Heart right ventricle (tissue), 16 donors: ENCODE measurements around the gene TPD52L1. TPM values are rescaled to one million over a fixed set of nuclear protein-coding genes. Genes with fewer than 3 reads are reported as not detected.

Experiments used
- ATAC-seq, 8 donors: fragments of 200-7000 bp; cut with Tn5 transposase; one replicate each; pipeline ENCODE4 v1.9.1; 2020; ENCODE audit warnings: mild to moderate bottlenecking in 8 of 8, moderate library complexity in 8 of 8, moderate number of reproducible peaks in 1 of 8
- DNase-seq, 2 donors: peaks; one replicate each; pipeline ENCODE4 v3.0.0-alpha.2; 2020
- H3K27ac ChIP-seq, 10 donors: fragments of 200-600 bp; sonication (generic) in 2 of 10; one replicate each; pipeline versions ENCODE4 v1.5.0 to v1.8.0; 2020 to 2022; ENCODE audit warnings: mild to moderate bottlenecking in 3 of 10
- H3K27me3 ChIP-seq, 7 donors: fragments of 200-600 bp; one replicate each; pipeline ENCODE4 v1.8.0; 2021 to 2022; ENCODE audit warnings: mild to moderate bottlenecking in 2 of 7
- H3K36me3 ChIP-seq, 9 donors: fragments of 200-600 bp; sonication (generic) in 1 of 9; one replicate each; pipeline versions ENCODE4 v1.5.0 to v1.8.0; 2020 to 2022; ENCODE audit warnings: mild to moderate bottlenecking in 2 of 9
- H3K4me1 ChIP-seq, 9 donors: fragments of 200-600 bp; sonication (generic) in 1 of 9; one replicate each; pipeline versions ENCODE4 v1.5.0 to v1.8.0; 2020 to 2022; ENCODE audit warnings: mild to moderate bottlenecking in 4 of 9
- H3K4me3 ChIP-seq, 10 donors: fragments of 200-600 bp; sonication (generic) in 2 of 10; one replicate each; pipeline versions ENCODE4 v1.5.0 to v1.8.0; 2020 to 2022; ENCODE audit warnings: mild to moderate bottlenecking in 7 of 10, moderate library complexity in 2 of 10
- H3K9me3 ChIP-seq, 11 donors: fragments of 200-600 bp in 10 of 11; sonication (generic) in 2 of 11; one replicate each; pipeline versions ENCODE4 v1.5.0 to v1.8.0; 2013 to 2022; ENCODE audit warnings: mild to moderate bottlenecking in 2 of 11, control low read depth in 1 of 11, moderate library complexity in 1 of 11
- CTCF ChIP-seq, 9 donors: fragments of 200-600 bp; sonication (generic) in 2 of 9; IDR thresholded peaks; one replicate each; pipeline versions ENCODE4 v1.5.0 to v1.8.0; 2021 to 2022; ENCODE audit warnings: antibody characterized with exemption in 9 of 9, mild to moderate bottlenecking in 5 of 9, moderate library complexity in 1 of 9
- WGBS, 2 donors: extraction: QIAGEN DNeasy Blood & Tissue Kit; methylation state at CpG; one replicate each; pipeline ENCODE4 v1.1.7; 2013; ENCODE audit warnings: inconsistent platforms in 1 of 2; 5-methylcytosine and 5-hydroxymethylcytosine counted together
- intact Hi-C, 10 donors: fragments of 100-400 bp; cut with DNase I; formaldehyde crosslinking; loops; one replicate each; pipeline versions ENCODE4 v1.11.1 to v1.14.2; 2022
- long read RNA-seq, 3 donors: library from polyadenylated mRNA; unstranded; transcript quantifications; one replicate each; pipeline ENCODE4 v2.0.0, GENCODE V29; 2020 to 2021
- polyA plus RNA-seq, 2 donors: library from polyadenylated mRNA; stranded (reverse); fragments of 200-250 nt; gene quantifications; one replicate each; pipeline ENCODE4 v1.2.3, GENCODE V29; 2013
- total RNA-seq, 10 donors: library from RNA; stranded (reverse); fragmentation: NEBNext Ultra II Directional in 3 of 10; extraction: Animal tissue kit (Norgen Biotek cat#: 25700) in 3 of 10; gene quantifications; one replicate each; pipeline versions ENCODE4 v1.2.1 to v1.2.4, GENCODE V29; 2021 to 2023
- donor health status: Arrhythmogenic right ventricular cardiomyopathy.
- donor health status: ischemic (EF 13 %, LVEDD 7.1; RV severe dilation, severe dysfunction).
- donor health status: healthy with polysubstance abuse.
- donor health status: DM: no; HTN: yes; CAD: no.
- donor health status: DM: no; HTN: no; CAD: no.
- donor health status: ischemic (EF 25% LVEDD 6.9; RV normal size, moderate dysfunction).
- donor health status: ischemic (EF 25% LVEDD 5.7; RV mildly dilated, moderate dysfunction).
- donor health status: healthy.
- donor health status: DM: yes; HTN: yes; CAD: no.
- donor health status: Ischemic cardiomyopathy.
- donor health status: ischemic (EF 35%, LVEDD 5.7; RV mildly dilated, moderate dysfunction).
- donor health status: nonischemic (EF 11% LVEDD 7.7; RV severe dilation, severe dysfunction).
- donor health status: DM: yes; HTN: yes; CAD: no.
- donor health status: PGD.
- donor health status: ischemic (EF 29% LVEDD 5.4; RV normal size, mild dysfunction).
- donor health status: nonischemic (EF 23%, LVEDD 6.1; RV moderate dilation, normal function).

Gene TPD52L1, protein sequence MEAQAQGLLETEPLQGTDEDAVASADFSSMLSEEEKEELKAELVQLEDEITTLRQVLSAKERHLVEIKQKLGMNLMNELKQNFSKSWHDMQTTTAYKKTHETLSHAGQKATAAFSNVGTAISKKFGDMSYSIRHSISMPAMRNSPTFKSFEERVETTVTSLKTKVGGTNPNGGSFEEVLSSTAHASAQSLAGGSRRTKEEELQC
- total RNA-seq (10 to 100 TPM; 39.4 to 97.8 (median 59.8) TPM), polyA plus RNA-seq (10 to 100 TPM; 21.2 to 42.5 TPM)
- long read RNA-seq, donor 1, transcript TPD52L1-202 (5 exons, 2,147 nt) = minor isoform, 10 of 66 reads
- long read RNA-seq, donor 1, transcript TPD52L1-213 (7 exons, 2,356 nt) = minor isoform, 5 of 66 reads
- long read RNA-seq, donor 1, transcript TPD52L1-216 (1 exons, 2,486 nt) = minor isoform, 5 of 66 reads
- long read RNA-seq, donor 1, transcript TPD52L1-203 (6 exons, 1,308 nt) = major isoform, 28 of 66 reads
- long read RNA-seq, donor 1, partial matches to known transcripts = 3 of 66 reads
- long read RNA-seq, donor 1, other reads (novel, unspliced or antisense) = 11 of 66 reads
- long read RNA-seq, donor 2, transcript TPD52L1-203 (6 exons, 1,308 nt) = major isoform, 21 of 37 reads
- long read RNA-seq, donor 2, partial matches to known transcripts = 0 of 37 reads
- long read RNA-seq, donor 2, other reads (novel, unspliced or antisense) = 9 of 37 reads
- long read RNA-seq, donor 3, transcript TPD52L1-203 (6 exons, 1,308 nt) = major isoform, 34 of 72 reads
- long read RNA-seq, donor 3, transcript TPD52L1-205 (4 exons, 581 nt) = minor isoform, 7 of 72 reads
- long read RNA-seq, donor 3, partial matches to known transcripts = 1 of 72 reads
- long read RNA-seq, donor 3, other reads (novel, unspliced or antisense) = 20 of 72 reads

- DNase-seq (peak; percentile 81), ATAC-seq (peak; percentile 91 to 97 (median 94))
- peaks cover 0 to 39% (median 21%) of the 10 kb centered on the region in 9 donors for H3K4me1 ChIP-seq
- peak within 1 kb of the TSS; percentile 62 to 83 (median 74) for H3K4me3 ChIP-seq
- H3K9me3 ChIP-seq = no peaks in the 10 kb centered on the region
- no peaks in the 10 kb centered on the region for H3K36me3 ChIP-seq
- H3K27ac ChIP-seq = peak within 1 kb of the TSS; percentile 66 to 90 (median 80)
- peak; percentile 66 to 92 (median 85) for TF ChIP-seq CTCF (IDR thresholded peaks at IDR 0.05)
- intact Hi-C loops = loop anchor here in 9 of 10 donors (2.0 to 10.0 kb wide), 10 partner anchors 39 to 611 kb away; partner anchors contain the start of gene HDDC2 (in 7 of the 9)
- peaks cover 0 to 21% (median 0%) of the 10 kb centered on the region in 7 donors for H3K27me3 ChIP-seq
- WGBS, 2 donors = 1% methylated on average over 47 of the region's 47 CpGs
Measured at GRCh38 chr6:125153391-125154117, at the start of gene TPD52L1. Gene TPD52L1, plus strand, starts transcription at chr6:125153773. Its CDS starts 179 bp downstream, at chr6:125153952.

DNA sequence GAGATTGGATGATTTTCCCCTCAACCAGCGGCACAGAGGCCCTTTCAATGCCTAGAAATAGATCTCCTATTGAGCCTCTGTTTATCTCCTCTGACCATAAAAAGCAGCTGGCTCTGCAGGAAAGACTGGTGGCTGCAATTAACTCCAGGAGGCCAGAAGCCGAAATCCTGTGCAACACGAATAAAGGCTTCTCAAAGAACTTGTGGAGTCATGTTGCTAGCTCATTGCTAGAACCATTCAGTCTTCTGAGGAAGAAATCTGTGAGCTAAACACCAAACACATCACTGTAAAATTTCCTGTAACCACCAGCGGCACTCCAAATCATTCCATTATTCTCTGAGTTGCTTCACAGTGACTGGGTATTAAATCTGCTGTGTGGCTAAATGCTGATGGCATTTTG, 49.1 kb upstream of the TPD52L1 start:
- H3K36me3 ChIP-seq = no peaks in the 10 kb centered on the region
- H3K27me3 ChIP-seq = no peaks in the 10 kb centered on the region
- intact Hi-C loops = loop anchor here in 5 of 10 donors (5.0 to 10.0 kb wide), 4 partner anchors 92 to 150 kb away; partner anchors contain the start of gene RNF217 (in 4 of the 5)
- TF ChIP-seq CTCF (IDR thresholded peaks at IDR 0.05) = no peak
- DNase-seq (no peak), ATAC-seq (no peak)
- H3K27ac ChIP-seq = peak overlapping the region in 1 of 10 donors; percentile 61
- WGBS, 2 donors = 54 to 58% methylated on average over 4 of the region's 4 CpGs
- peaks cover 0 to 21% (median 10%) of the 10 kb centered on the region in 9 donors for H3K4me1 ChIP-seq
- peaks cover 0 to 8% (median 0%) of the 10 kb centered on the region in 11 donors for H3K9me3 ChIP-seq
- H3K4me3 ChIP-seq = no peak overlapping the region

DNA sequence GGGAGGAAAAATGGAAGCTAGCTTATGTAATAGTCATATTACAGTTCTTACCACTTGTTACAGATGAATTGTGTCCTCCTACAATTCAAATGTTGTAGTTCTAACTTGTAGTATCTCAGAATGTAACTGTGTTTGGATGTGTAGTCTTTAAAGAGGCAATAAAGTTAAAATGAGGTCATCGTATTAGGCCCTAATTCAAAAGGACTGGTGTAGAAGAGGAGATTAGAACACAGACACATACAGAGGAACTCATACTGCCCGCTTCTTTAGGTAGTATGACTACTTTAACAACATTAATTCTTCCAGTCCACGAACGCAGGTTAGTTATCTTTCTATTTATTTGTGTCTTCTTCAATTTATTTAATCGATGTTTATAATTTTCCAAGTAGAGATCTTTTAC, 46.5 kb upstream of the TPD52L1 start:
- WGBS, 2 donors = 95 to 96% methylated on average over 5 of the region's 5 CpGs
- H3K9me3 ChIP-seq = peaks cover 0 to 34% (median 21%) of the 10 kb centered on the region in 11 donors
- H3K4me1 ChIP-seq = peaks cover 0 to 13% (median 3%) of the 10 kb centered on the region in 9 donors

More for the DNA sequence above, 46.5 kb upstream of the TPD52L1 start:
- no peak for TF ChIP-seq CTCF (IDR thresholded peaks at IDR 0.05)
- ATAC-seq (no peak), DNase-seq (no peak)
- no peaks in the 10 kb centered on the region for H3K27me3 ChIP-seq
- H3K4me3 ChIP-seq = no peak overlapping the region
- intact Hi-C loops = loop anchor here in 2 of 10 donors (10.0 kb wide), 2 partner anchors 142 to 152 kb away; partner anchors contain the start of gene RNF217 (in 1 of the 2)
- no peaks in the 10 kb centered on the region for H3K36me3 ChIP-seq
- no peak overlapping the region for H3K27ac ChIP-seq
